NOMO-1 treated with DMSO at 0.1 percent for 48 hours (cell line): ENCODE data around the gene CACNA2D3.

Experiments used
- DNase-seq: peaks from one replicate; lab custom pipeline; 2025; ENCODE audit not compliant: unreplicated experiment; lab: John Stamatoyannopoulos, UW

Gene CACNA2D3

DNA sequence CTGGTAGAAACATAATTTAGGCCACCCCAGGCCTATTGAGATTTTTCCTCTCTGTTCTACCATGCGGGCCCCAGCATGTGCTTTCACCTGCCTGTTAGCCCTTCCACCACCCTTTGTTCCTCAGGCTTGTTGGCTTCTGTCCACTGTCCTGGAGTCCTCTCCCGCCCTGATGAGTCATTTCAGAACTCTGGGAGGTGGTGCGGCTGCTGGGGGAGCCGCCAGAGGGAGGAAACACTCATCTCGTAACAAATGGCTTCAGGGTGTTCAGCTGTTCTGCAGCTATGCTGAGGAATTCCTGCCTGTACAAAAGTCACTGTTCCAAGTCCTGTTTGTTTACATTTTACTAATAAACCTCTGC, 769.2 kb downstream of the CACNA2D3 start:
- no peak for DNase-seq

DNA sequence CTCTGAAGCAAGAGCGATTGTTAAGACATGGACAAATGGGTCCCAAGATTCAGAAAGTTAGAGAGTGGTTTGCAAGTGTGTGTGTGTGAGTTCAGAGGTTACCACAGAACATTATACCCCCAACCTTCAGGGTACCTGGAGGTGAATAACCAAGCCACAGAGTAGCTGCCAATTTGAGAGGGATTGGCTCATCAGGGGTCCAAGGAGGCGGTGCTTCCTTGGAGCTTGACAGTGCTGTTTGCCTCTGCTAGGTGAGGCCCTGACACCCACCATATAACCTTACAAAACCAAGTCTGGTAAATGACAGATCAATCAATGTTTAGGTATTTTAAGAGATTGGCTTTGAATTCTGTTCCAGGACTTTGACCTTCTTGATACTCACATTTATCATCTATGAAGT, 769.8 kb downstream of the CACNA2D3 start:
- DNase-seq = no peak

DNA sequence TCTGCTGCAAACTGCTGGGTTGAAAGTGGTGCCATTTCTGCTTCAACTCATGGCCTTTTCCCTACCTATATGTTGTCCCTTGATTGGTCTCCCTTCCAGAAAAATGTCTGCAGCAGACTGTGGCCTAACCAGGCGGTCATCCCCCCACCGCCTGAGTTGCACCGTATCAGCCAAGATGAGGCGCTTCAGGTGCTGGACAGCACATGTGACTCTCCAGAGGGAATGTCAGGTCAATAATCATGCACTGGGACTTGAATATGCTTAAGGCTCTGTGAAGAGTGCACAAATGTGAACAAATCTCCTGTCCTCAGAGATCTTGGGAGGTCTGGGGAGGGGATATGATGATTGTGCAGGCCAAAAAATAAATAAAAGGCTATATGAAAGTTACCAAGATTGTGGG, 773.3 kb downstream of the CACNA2D3 start:
- no peak for DNase-seq

DNA sequence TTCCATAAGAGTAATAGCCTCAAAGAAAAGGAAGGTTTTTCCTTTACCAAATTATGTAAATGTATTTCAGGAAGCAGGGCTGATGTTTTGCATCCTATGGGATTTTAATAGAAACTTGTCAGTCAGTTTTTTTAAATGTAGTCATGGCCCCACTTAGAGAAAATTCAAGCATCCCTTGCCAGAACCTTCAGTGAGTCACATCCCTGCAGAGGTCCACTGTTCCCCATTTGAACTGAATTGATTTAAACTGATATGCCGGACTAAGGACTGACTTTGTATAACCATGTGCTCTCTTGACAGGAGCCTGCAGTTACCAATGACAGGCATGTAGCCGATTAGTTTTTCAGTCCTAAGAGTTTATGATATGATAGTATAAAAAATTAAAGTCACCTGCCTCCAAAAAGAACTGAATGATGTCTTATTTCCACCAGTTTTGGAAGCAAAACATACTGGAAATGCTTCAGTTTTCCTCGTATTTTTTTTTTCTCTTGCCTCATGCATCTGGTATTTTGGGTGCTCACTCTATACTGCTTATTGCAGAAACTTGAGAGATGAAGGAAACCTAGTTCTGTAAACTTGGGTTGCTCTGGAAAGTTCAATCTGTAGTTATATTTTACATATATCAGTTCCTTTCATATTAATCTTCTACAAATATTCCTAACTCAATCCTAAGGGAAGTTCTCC, 774.8 kb downstream of the CACNA2D3 start:
- no peak for DNase-seq

DNA sequence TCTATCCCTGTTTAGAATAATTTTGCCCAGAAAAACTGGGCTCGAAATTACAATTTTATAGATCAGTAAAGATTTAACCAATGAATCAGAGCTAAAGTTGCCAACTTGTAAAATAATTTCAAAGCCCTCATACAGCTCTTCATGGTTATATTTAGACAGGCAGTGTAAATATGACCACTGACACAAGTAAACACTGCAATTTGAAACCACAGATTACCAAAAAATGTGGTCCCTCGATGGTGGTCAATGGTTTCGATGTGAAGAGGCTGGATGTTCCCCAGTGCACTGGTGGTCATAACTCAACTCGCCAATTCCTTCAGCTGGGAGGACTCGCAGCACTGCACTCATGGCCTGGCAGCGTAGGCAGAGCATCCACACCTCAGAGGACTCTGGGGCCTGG, 776.9 kb downstream of the CACNA2D3 start:
- no peak for DNase-seq

DNA sequence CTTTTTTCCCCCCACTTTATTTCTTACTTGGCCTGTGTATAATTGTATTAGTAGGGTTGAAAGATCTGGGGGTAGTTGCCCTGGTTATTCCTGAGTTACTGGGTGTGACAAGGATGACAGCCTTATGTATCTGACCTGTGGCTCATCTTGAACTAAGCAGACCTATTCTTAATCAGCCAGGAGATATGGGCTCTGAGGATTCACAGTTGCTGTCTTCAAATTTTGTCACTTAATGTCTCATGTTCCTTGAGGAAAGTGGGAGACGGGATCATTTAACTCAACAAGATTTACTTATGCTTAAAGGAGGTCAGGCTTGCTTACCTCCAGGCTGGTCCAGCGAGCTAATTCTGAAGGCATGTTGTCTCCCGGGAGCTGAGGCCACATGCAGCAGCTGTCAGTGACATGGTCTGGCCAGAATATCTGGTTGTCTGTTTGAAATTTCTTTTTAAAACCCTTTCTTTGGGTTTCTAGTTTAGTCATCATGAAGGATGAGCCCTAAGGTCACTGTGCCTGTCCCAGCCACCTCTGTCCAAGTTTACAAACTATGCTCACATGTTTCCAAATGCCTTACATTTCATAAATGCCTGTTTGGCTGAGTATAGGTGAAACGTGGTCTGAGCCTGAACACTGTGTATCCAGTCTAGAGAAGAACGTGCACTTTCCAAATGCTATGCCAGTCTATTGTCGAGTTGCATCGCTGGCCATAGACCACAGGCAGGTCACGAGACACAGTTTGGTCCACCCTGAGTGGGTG, 778.7 kb downstream of the CACNA2D3 start:
- DNase-seq = no peak

DNA sequence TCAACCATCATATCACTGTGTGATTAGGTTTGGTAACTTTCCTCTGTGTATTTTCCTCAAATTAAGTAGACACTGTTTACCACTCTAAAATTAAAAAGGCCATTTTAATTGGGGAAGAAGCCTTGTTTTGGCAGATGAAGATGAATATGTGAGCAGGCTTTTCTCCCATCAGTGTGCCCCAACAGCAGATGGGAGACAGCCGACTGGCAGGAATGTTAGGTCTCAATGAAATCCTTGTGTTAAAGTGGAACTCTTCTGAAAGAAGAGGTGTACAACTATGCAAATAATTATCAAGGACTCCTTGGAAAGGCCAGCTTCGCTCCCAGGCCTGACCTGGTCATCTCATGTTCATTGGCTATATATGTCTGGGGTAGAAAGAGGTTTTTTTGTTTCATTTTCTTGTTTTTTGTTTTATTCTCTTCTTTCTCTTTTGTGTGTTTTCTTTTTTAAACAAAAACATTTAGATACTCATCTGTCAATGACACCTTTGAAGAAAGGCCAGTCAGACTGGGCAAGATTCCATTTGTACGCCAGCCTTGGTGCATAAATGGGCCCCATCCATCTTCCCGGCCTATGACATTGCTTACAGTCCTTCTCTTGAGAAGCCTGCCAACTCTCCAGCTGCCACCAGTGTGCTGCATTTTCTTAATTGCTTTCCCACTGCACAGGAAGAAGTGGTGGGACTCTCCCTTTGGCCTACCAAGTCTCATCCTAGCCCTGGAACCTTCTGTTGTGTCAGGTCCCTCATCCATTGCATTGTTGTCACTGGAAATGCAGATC, 779.7 kb downstream of the CACNA2D3 start:
- no peak for DNase-seq

DNA sequence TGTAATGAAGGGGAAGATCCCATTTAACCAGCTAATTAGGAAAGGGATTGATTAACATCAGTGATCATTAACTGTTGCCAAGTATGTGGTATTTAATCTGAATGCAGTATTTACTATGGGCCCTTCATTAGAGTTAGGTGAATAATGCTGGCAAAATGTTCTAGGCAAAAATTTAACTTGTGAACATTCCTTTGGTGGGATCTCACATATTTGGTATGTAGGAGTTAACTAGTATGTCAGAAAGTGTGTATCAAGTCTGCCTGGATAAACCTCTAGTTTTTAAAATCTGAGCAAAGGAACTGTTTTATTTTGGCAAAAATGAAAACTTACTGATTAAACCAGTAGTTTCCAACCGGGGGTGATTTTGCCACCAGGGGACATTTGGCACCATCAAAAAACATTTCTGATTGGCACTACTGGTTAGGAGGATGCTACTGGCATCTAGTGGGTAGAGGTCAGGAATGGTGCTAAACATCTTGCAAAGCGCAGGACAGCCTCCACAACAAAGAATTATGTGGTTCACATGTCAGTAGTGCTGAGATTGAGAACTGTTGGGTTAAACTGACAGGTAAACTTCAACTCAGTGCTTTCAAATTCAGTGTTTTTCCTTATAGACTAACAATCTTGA, 783.0 kb downstream of the CACNA2D3 start:
- DNase-seq = no peak

DNA sequence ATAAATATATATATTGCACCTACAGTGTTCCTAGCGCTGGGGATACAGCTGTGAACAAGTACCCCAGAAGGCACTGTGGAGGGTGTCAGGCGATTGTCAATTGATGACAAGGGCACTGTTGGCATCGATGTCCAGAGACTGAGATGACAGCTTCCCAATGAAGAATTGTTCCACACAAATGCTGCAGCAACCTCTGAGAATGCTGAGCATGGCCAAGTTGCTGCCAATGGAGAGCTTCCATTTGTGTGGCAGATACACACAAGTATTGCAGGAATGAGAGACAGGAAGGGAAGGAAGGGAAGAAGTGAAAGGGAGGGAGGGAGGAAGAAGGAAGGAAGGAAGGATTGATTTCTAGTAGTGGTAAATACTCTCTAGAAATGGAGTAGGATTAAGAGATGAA, 783.6 kb downstream of the CACNA2D3 start:
- no peak for DNase-seq

DNA sequence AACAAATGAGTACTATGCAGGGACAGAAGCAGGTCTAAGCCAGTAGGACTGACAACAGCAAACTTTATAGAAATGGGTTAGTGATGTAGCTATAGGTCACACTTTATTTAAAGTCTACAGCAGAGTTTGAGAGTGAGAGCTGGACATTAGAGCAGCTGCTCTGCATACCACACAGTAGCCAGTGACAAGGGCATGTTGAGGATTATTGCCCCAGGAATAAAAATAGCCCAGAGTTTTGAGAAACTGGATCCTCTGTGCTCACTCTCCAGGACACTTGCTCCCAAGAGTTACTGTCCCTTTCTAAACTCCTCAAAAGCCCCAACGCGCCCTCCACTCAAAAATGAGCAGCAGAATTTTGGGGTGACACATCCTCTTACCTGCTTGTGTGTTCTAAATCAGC, 784.4 kb downstream of the CACNA2D3 start:
- DNase-seq = no peak

DNA sequence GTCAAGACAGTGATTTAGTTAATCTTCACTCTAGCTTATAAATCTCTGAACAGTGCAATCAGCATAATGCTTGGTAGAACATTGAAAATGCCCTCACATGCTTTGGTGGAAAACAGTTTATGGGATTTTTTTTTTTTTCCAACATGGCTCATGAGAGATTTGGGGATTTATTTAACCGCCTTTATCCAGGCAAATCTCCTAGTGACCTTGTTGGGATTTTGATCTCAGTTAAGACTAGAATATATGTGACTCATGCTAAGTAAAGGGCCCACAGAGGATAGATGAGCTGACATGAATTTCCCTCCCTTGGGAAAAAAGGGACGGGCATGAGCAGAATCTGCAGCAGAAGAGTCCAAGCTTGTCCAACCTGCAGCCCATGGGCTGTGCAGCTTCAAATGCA, 786.8 kb downstream of the CACNA2D3 start:
- DNase-seq = no peak

DNA sequence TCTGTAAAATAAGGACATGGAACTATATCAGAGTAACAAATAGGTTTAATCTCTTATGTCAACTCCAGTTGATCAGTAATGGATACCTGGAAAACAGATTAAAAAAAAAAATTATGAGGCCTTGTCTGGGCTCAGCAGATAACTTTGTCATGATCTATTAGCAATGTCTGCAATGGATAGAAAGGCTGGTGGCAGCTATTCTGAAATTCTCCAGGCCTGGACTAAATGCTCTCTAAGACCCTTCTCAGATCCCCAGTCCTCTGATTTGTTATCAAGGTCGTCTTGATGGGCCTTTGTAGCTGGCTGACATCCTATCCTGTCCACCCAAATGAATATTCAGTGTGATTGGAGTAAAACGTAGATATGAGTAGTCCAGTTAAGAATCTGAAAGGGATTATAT, 791.8 kb downstream of the CACNA2D3 start:
- DNase-seq = no peak

DNA sequence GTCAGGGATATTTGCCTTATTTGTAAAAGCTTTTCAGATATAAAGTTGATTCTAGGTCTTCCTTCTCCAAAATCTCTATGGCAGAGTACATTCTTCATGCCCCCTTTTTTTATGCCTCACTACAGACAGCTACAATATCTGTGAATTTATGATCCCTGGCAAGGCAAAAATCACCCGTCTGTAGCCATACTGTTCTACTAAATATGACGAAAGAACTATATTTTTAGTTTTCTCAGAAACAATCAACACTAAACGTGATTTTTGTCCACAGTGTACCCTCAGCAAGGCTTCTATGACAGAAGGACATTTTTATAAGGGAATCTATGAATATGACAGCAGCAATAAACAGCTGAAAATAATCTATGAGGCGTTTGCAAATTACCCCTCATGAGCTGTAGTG, 792.8 kb downstream of the CACNA2D3 start:
- DNase-seq = no peak

DNA sequence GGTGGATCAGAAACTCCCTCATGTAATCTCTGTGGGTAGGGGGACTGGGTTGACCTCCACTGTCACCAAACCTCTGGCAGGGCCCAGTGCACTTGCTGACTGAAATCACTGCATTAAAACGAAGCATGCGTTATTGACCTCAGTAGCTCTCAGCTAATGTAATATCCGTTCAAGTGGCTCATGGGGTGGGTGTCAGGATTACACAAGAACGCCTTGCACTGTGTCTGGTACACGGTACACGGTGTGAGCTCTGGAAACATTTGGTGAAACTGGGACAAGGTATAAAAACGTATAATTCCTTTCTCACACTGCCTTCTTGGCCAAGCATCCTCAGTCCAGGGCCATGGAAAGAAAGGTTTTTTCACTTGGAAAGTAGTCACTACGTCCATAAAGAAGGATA, 793.6 kb downstream of the CACNA2D3 start:
- DNase-seq = no peak

DNA sequence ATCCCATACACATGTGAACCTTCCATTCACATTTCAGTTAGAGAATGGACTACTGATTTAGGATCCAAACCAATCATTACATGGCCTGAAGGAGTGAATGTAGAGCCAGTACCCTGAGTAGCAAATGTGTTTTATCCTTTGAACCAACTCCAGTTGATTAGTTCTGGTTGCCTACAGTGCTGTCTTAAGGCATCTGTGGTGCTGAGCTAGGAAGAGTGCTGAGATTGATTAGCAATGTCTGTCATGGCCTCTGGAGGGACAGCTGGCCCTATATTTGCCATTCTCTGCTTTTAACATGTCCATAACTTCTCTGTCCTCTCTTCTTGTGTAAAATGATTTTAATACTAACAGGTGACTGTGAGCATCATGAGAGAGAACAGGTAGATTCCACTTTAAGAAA, 794.4 kb downstream of the CACNA2D3 start:
- no peak for DNase-seq

DNA sequence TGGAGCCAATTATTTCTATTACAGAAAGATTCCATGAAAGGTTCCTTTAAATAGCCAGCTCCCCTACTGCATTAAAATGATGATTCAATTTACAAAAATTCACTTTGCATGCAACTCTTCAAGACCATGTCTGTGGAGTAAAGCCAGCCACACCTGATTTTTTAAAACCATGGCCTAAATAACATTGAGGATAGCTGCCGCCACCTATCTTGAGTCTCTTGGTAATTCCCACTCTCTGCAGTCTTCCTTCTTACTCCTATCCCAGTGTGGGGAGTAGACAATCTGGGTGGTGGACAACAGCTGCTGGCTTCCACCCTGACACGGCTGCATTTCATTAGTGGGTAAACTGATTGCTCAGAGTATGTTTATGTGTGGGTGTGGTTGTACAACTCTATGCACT, 794.8 kb downstream of the CACNA2D3 start:
- no peak for DNase-seq

DNA sequence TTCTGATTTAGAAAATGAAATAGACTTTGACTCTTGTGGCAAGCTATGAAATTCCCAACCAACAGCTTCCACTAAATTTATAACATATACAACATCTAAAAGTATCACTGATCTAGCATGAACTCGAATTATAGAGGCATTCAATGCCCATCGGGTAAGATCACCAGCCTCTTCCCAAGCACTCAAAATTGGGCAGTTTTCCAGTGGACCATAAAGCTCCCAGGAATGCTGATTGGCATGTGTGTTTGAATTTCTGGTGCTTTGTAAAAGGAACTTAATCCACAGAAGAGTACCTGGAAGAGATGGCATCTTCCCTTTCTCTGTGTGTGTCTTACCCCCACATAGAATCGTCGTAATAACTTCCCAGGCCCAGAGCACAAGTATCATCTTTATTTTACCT, 795.5 kb downstream of the CACNA2D3 start:
- DNase-seq = no peak

DNA sequence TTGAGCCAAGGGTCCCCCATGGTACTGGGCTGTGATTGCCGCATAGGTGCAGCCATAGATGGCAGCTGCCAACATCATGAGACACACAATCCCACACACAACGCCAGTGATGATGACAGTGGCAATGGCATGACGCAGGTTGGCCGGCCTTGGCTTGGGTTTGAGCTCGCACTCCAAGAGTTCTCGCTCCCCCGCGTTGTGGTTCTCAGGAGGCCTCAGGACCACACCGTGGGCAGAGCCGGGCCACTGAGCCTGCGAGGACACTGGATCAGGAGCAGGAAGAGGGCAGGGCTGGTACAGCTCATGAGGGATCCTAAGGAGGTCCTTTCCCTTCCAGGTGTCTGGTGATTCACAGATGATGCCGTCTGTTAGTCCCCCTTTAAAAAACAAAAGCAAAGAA, 796.2 kb downstream of the CACNA2D3 start:
- no peak for DNase-seq

DNA sequence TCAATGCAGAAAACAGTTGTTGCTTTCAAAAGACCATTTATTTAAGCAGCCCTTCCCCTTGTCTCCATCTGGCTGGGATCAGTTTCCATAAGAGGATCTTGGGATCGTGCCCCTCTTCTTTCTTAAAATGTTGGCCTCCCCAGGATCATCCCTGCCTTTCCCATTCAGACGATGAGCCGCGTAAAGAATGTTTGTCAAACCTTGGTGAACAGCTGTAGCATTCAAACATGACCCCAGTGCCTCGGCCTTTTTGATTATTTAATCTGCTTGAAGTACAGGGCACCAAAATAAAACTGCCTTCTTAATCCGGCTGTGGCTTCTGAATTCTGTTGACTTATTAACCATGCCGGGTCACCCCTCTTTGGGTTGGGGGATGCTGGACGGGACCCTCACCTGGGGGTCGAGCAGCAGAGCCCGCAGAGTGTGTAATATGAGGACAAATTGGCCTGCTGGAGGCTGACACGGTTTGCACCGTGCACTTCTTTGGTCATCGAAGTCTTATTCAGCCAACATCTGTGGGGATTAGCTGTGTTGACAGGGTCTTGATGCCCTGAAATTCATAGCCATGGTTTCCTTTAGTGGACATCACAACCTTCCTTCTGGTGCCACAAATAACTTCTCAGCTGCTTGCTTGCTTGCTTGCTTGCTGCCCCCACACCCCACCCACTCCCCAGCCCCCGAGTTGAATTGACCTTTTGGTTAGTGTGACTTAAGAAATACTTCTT, 805.9 kb downstream of the CACNA2D3 start, which contains the start of gene LRTM1:
Gene LRTM1 (minus strand): TSS at position 14 of the 725 bp plus-strand sequence. CDS start 148 bp downstream, outside the sequence.
- DNase-seq = no peak

DNA sequence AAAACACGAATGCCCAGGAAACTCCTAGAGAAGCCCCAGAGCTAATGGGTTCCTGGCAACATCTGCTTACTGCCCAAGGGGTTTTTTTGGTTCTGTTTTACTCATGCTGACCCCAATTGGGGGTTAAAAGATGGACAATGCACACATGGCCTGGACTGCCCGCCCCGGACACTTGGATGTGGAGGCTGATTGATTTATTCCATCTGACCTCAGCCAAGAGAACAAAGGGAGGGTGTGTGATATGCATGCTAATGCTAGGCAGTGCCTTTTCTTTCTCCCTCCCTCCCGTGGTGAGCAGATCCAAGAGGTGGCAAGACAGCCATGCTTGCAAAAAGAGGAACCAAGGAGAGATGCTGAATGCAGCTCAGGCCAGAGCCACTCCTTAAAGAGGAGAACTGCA, 808.8 kb downstream of the CACNA2D3 start:
- no peak for DNase-seq

DNA sequence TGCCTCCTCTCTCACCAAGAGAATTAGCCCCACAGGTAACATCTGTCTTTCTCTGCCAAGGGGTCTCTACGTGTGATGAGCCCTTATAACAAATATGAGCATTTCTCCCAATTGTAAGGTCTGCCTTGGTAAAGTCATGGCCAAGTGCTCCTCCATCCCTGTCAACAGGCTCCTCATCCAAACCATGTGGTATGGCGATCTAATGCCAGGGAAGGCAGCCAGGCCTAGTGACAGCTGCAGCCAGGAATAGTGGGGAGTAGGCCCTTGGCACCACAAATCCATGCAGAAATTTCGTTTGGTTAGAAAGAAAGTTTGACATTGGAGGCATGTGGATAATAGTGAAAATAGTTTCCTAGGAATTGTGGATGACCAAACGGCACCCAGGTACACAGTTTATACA, 810.3 kb downstream of the CACNA2D3 start:
- no peak for DNase-seq
